ENCODE results near the gene PRAMEF12.
"Not testable (repeated sequence)": the region's sequence is repeated elsewhere in the genome, so short reads cannot be mapped to it uniquely, and the experiment has no call there.

The PRAMEF12 gene

GRCh38 chr1:12773438-12773837 is at the start of gene PRAMEF12:
TSS of gene PRAMEF12 (plus strand) at chr1:12773738. CDS start at chr1:12774868, 1,130 bp downstream.
- DNase-seq, result no peak

DNA sequence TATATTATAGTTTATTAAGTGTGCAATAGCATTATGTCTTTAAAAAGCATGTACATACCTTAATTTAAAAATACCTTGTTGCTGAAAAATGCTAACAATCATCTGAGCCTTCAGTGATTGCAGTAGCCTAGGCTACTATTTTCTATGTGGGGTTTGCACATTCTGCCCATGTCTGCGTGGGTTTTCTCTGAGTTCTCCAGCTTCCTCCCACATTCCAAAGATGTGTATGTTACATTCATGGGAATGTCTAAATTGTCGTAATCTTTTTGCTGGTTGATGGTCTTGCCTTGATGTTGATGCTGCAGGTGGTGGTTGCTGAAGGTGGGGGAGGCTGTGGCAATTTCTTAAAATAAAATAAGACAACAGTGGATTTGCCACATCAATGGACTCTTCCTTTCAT is 45.1 kb upstream of the PRAMEF12 start:
- no peak for DNase-seq

DNA sequence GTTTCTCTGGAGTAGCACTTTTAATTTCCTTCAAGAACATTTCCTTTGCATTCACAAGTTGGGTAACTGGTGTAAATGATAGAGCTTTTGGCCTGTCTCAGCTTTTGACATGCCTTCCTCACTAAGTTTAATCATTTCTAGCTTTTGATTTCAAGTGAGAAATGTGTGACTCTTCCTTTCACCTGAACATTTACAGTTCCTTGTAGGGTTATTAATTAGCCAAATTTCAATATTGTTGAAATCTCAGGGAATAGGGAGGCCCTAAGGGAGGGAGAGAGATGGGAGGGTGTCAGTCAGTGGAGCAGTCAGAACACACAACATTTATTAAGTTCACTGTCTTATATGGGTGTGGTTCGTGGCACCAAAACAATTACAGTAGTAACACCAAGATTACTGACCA is 43.4 kb upstream of the PRAMEF12 start:
- no peak for DNase-seq

- not testable (repeated sequence) for DNase-seq
Observed at GRCh38 chr1:12731084-12731483, 42.5 kb upstream of the PRAMEF12 start.

- DNase-seq, result no peak
Observed at GRCh38 chr1:12734651-12735050, 38.9 kb upstream of the PRAMEF12 start.

DNA sequence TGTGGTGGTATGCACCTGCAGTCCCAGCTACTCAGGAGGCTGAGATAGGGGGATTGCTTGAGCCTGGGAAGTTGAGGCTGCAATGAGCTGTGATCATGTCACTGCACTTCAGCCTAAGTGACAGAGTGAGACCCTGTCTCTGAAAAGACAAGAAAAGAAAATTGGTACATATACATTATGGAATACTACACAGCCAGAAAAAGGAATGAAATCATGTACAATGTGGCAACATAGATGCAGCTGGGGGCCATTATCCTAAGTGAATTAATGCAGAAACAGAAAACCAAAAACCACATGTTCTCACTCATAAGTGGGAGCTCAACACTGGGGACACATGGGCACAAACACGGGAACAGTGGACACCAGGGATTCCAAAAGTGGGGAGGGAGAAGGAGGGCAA is 34.6 kb upstream of the PRAMEF12 start:
- DNase-seq, result no peak

DNA sequence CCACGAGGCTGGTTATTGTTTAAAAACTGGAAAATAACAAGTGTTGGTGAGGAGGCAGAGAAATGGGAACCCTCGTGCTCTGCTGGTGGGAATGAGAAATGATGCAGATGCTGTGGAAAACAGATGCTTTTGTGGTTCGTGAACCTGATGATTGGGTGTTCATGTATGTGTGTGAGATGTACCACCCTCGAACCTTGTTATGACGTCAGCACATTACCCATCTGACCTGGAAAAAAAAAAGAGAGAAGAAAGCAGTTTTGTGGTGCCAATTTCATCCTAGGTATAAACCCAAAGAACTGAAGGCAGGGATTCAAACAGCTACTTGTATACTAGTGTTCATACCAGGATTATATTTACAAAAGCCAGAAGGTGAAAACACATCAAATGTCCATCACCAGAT is 33.9 kb upstream of the PRAMEF12 start:
- DNase-seq, result no peak

- DNase-seq, result no peak
Observed at GRCh38 chr1:12741946-12742345, 31.6 kb upstream of the PRAMEF12 start.

GRCh38 chr1:12745126-12745991 is 28.2 kb upstream of the PRAMEF12 start:
- DNase-seq, result no peak

DNA sequence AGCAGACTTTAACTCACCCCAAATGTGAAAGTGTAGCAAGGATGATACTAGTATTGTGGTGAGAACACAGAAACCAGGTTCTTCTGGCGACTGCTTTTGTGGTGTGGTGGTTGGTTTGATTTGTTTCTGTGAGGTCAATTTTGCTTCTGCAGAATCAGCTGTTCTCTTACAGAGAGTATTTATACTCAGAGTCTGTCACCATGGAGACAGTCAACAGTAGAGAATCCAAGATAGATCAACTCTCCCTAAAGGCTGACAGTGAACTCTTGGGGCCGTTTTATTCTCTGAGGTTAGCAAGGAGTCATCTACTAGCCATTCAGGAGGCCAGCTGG is 27.6 kb upstream of the PRAMEF12 start, which contains the start of gene CFAP107:
TSS of gene CFAP107 (plus strand) at position 209 of the 332 bp plus-strand sequence. CDS start 231 bp downstream, outside the sequence.
- DNase-seq, result no peak

GRCh38 chr1:12748778-12749355 is 24.7 kb upstream of the PRAMEF12 start:
- DNase-seq, result no peak

DNA sequence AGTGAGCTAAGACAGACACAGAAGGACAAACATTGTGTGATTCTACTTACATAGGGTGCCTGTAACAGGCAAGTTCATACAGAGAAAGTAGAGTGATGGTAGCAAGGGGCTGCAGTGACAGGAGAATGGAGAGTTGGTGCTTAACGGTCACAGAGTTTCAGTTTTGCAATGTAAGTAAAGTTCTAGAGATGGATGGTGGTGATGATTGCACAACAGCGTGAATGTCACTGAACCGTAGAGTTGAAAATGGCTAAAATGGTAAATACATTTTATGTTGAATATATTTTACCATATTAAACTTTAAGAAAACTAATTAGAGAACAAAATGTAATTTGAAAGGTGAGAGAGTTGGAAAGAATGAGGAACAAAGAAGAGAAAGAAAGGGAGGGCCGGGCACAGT is 18.8 kb upstream of the PRAMEF12 start:
- DNase-seq, result no peak

DNA sequence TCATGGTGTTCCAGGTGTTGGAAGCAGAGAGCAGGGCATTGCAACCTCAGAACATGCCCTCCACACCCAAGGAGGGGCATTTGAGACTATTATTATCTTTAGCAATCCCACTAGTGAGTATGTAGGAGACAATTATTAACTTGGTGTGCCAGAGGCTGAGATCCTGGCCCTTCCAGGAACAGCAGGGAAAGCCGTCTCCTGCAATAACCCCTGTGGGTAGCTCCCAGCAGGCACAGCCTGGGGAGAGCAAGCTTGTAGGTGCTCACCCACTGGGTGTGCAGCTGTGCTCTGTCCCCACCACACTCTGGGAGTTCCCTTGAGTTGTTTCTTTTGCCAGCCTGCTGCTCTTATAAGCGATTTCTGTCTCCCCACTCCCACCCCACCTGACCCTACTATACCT is 17.3 kb upstream of the PRAMEF12 start:
- no peak for DNase-seq

GRCh38 chr1:12756768-12757413 is 16.6 kb upstream of the PRAMEF12 start:
- no peak for DNase-seq

GRCh38 chr1:12757836-12758235 is 15.7 kb upstream of the PRAMEF12 start:
- DNase-seq, result no peak

DNA sequence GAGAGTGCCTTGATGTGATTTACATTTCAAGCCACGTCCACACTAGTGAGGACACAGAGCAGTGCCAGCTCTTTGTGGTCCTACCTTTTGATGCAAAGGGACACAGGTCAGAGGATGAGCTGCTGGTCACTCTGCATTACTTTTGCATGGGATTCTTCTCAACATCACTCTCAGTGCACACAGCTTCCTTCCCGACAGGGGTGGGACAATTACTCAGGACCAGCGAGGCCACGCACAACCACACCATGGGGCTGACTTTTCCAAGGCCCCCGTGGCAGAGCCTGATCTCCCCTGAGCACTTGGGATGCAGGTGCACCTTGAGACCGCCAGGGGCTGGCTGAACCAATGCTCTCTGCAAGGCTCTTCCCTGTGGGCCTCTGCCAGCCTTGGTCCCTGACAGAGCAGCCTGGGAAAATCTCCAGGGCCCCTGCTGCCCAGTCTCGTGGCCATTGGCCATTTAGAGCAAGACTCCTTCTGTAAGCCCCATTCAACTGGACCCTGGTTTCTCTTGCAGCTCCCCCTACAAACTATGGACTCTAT is 13.2 kb upstream of the PRAMEF12 start:
- no peak for DNase-seq

DNA sequence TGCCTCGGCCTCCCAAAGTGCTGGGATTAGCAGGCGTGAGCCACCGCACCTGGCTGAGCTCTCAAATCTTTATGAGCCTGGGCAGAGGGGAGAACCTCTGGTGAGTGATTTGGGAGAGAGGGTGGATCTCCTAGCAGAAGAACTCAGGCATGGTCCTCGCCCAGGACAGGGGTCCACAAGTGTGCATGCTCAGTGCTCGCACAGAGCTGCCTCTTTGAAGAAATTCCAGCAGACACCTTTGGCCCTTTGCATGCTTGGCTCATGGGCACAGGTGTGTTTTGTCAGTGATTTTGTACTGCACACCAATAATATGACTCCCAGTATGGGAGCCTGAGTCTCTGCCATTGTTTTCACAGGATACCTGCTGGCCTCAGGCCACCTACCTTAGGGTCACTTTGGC is 11.8 kb upstream of the PRAMEF12 start:
- DNase-seq, result no peak

DNA sequence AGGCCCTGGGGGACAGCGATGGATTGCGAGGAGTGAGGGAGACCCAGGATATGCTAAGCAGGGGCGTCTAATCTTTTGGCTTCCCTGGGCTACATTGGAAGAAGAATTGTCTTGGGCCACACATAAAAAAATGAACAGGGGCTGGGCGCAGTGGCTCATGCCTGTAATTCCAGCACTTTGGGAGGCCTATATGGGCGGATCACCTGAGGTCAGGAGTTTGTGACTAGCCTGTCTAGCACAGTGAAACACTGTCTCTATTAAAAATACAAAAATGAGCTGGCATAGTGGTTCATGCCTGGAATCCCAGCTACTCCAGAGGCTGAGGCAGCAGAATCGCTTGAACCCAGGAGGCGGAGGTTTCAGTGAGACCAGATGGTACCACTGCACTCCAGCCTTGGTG is 10.8 kb upstream of the PRAMEF12 start:
- no peak for DNase-seq

DNA sequence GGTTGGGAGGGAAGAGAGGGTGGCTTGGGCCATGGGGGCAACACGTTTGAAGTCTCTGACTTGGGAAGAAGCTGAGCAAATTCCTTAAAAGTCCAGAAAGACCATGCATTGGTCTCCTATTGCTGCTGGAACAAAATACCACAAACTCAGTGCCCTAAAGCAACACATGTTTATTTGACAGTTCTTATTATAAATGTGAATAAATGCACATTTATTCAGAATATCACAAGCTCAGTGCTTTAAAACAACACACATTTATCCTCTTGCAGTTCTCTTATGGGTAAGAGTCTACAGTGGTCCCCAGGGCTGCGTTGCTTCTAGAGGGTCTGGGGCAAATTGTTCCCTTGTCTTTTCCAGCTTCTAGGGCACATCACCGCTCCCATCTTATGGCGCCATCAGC is 10.1 kb upstream of the PRAMEF12 start:
- no peak for DNase-seq

GRCh38 chr1:12764016-12764415 is 9.5 kb upstream of the PRAMEF12 start:
- no peak for DNase-seq

- no peak for DNase-seq
Observed at GRCh38 chr1:12769031-12769430, 4.5 kb upstream of the PRAMEF12 start.

GRCh38 chr1:12769976-12770505 is 3.5 kb upstream of the PRAMEF12 start:
- no peak for DNase-seq

DNA sequence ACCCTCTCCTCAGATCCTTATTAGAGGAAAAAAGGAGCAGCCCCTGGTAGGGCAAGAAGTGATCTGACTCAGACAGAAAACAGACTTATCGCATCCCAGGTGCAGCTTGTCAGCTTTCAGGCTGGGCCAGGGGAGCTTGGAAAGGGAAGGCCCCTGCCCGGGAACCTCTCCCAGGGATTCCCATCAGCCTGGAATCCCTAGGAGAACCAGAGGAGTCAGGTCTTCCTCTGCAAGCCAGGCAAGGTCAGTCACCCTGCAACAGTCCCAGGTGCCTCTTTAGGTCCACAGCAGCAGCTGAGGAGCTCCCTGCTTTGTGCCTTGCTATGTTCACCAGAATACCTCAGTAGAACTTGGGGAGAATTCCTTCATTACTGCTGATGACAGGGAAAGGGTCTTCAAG is 2.9 kb upstream of the PRAMEF12 start:
- no peak for DNase-seq

DNA sequence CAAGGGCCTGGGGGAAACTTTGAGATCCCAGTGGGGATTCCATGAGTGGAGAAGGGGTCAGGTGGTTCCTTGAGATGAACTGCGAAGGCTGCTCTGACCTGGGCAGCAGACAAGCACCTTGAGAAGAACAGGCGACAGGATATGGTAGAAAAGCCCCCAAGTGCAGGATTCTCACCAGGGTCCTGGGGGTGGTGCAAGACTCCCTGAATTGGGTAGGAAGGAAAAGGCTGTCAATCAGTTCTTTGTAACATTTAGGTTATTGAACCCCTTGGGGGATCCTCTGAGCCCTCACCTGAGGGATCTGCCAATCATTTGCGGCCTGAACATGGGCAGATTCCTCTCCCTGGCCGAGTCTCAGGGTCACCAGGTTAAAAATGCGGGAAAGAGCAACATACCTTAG is 2.4 kb upstream of the PRAMEF12 start:
- no peak for DNase-seq

Data from activated naive CD4-positive, alpha-beta T cell treated with Interleukin-2 at 50 U/mL for 16 hours (primary cell).